Neural progenitor cell (in vitro differentiated cells): ENCODE results near the gene PRLR. TPM values are rescaled to one million over a fixed set of nuclear protein-coding genes. Genes with fewer than 3 reads are reported as not detected.

Source experiments
- DNase-seq: peaks from one replicate; pipeline ENCODE4 v3.0.0-alpha.2; 2016; ENCODE audit warnings: low spot score
- H2AFZ ChIP-seq: fragments of 200-600 bp; sonication (generic); replicated peaks from 2 replicates; pipeline ENCODE4 v1.6.1; 2016; ENCODE audit warnings: antibody characterized with exemption
- H3F3A ChIP-seq: fragments of 200-600 bp; sonication (generic); 2 replicates; pipeline ENCODE4 v1.6.1; 2016; ENCODE audit warnings: antibody characterized with exemption, low read depth
- H3K27ac ChIP-seq: fragments of 200-600 bp; sonication (generic); 2 replicates; pipeline ENCODE4 v1.5.1; 2016; ENCODE audit warnings: mild to moderate bottlenecking
- H3K27me3 ChIP-seq: fragments of 200-600 bp; sonication (generic); 2 replicates; pipeline ENCODE4 v1.6.1; 2016; ENCODE audit warnings: mild to moderate bottlenecking, moderate library complexity
- H3K36me3 ChIP-seq: fragments of 200-600 bp; sonication (generic); 2 replicates; pipeline ENCODE4 v1.5.1; 2016
- H3K4me1 ChIP-seq: fragments of 200-600 bp; sonication (generic); 2 replicates; pipeline ENCODE4 v1.6.1; 2016; ENCODE audit warnings: mixed run types
- H3K4me2 ChIP-seq: fragments of 200-600 bp; sonication (generic); 2 replicates; pipeline ENCODE4 v1.6.1; 2016
- H3K4me3 ChIP-seq: fragments of 200-600 bp; sonication (generic); 2 replicates; pipeline ENCODE4 v1.5.1; 2016
- H3K79me2 ChIP-seq: fragments of 200-600 bp; sonication (generic); 2 replicates; pipeline ENCODE4 v1.6.1; 2016; ENCODE audit warnings: low read depth
- H3K9ac ChIP-seq: fragments of 200-600 bp; sonication (generic); 2 replicates; pipeline ENCODE4 v1.6.1; 2016
- H3K9me3 ChIP-seq: fragments of 200-600 bp; sonication (generic); 2 replicates; pipeline ENCODE4 v1.5.1; 2016; ENCODE audit warnings: low read depth
- H4K20me1 ChIP-seq: fragments of 200-600 bp; sonication (generic); 2 replicates; pipeline ENCODE4 v1.6.1; 2016; ENCODE audit warnings: low read depth
- H3K27ac Mint-ChIP-seq: 3 replicates; pipeline ENCODE4 v1.8.0; 2021; ENCODE audit warnings: mixed read lengths
- H3K27me3 Mint-ChIP-seq: 2 replicates; pipeline ENCODE4 v1.8.0; 2022; ENCODE audit warnings: low read depth, mild to moderate bottlenecking, inconsistent platforms, moderate library complexity, mixed read lengths; ENCODE audit not compliant: insufficient read depth
- H3K36me3 Mint-ChIP-seq: 3 replicates; pipeline ENCODE4 v1.8.0; 2021; ENCODE audit warnings: mixed read lengths
- H3K4me1 Mint-ChIP-seq: 3 replicates; pipeline ENCODE4 v1.8.0; 2021; ENCODE audit warnings: mixed read lengths
- H3K4me3 Mint-ChIP-seq: 3 replicates; pipeline ENCODE4 v1.8.0; 2021; ENCODE audit warnings: mild to moderate bottlenecking, moderate library complexity, mixed read lengths
- H3K9me3 Mint-ChIP-seq: 3 replicates; pipeline ENCODE4 v1.8.0; 2020; ENCODE audit warnings: mixed read lengths
- CTCF ChIP-seq: fragments of 200-600 bp; sonication (generic); IDR thresholded peaks from 2 replicates; pipeline ENCODE4 v1.5.1; 2017; ENCODE audit warnings: antibody characterized with exemption, mild to moderate bottlenecking
- EZH2 ChIP-seq: fragments of 200-600 bp; sonication (generic); IDR thresholded peaks from 2 replicates; pipeline ENCODE4 v1.6.1; 2017; ENCODE audit warnings: antibody characterized with exemption, mild to moderate bottlenecking, moderate library complexity
- EZH2phosphoT487 ChIP-seq: fragments of 200-600 bp; sonication (generic); IDR thresholded peaks from 2 replicates; pipeline ENCODE4 v1.6.1; 2017; ENCODE audit warnings: antibody characterized with exemption
- total RNA-seq: library from RNA; depleted of rRNA; stranded (reverse); fragments of >200 nt; gene quantifications from 2 replicates; pipeline ENCODE4 v1.2.3, GENCODE V29; 2015; ENCODE audit warnings: low replicate concordance

The PRLR gene
- total RNA-seq, 1 donor from 2014 or later: 0.51 TPM

- Mint-ChIP-seq H3K4me3 (no peak overlapping the region), H3K36me3 (no peaks in the 10 kb centered on the region), H3K27ac (no peak overlapping the region), H3K27me3 (no peaks in the 10 kb centered on the region), H3K9me3 (no peaks in the 10 kb centered on the region), H3K4me1 (no peaks in the 10 kb centered on the region)
- Histone ChIP-seq H3K9me3 (no peaks in the 10 kb centered on the region), H3K4me3 (no peak overlapping the region), H3K4me1 (no peaks in the 10 kb centered on the region), H3K9ac (no peak overlapping the region), H3K27me3 (no peaks in the 10 kb centered on the region), H3K36me3 (no peaks in the 10 kb centered on the region), H3K27ac (no peak overlapping the region), H2AFZ (no peak overlapping the region), H3K4me2 (no peak overlapping the region), H3F3A (no peaks in the 10 kb centered on the region), H4K20me1 (no peaks in the 10 kb centered on the region), H3K79me2 (no peaks in the 10 kb centered on the region)
- DNase-seq: no peak
- no peak for TF ChIP-seq EZH2phosphoT487
- TF ChIP-seq CTCF: no peak
- TF ChIP-seq EZH2: no peak
Measured at GRCh38 chr5:35212122-35212982, 17.9 kb downstream of the PRLR start.

GRCh38 chr5:35209862-35210261, 20.4 kb downstream of the PRLR start:
- no peak overlapping the region for H3K27ac Mint-ChIP-seq
- H3K4me1 Mint-ChIP-seq: no peaks in the 10 kb centered on the region
- H3K27me3 ChIP-seq: no peaks in the 10 kb centered on the region
- no peaks in the 10 kb centered on the region for H3K79me2 ChIP-seq
- no peaks in the 10 kb centered on the region for H3K27me3 Mint-ChIP-seq
- no peak for DNase-seq
- TF ChIP-seq EZH2phosphoT487: no peak
- no peak for TF ChIP-seq EZH2
- no peak for TF ChIP-seq CTCF
- no peaks in the 10 kb centered on the region for H4K20me1 ChIP-seq
- H3K36me3 ChIP-seq: no peaks in the 10 kb centered on the region
- no peak overlapping the region for H3K4me3 ChIP-seq
- H3K9me3 ChIP-seq: no peaks in the 10 kb centered on the region
- H3K9ac ChIP-seq: no peak overlapping the region
- no peak overlapping the region for H3K4me2 ChIP-seq
- no peak overlapping the region for H3K4me3 Mint-ChIP-seq
- H2AFZ ChIP-seq: no peak overlapping the region
- H3K9me3 Mint-ChIP-seq: no peaks in the 10 kb centered on the region
- no peaks in the 10 kb centered on the region for H3F3A ChIP-seq
- H3K4me1 ChIP-seq: no peaks in the 10 kb centered on the region
- H3K36me3 Mint-ChIP-seq: no peaks in the 10 kb centered on the region
- no peak overlapping the region for H3K27ac ChIP-seq

GRCh38 chr5:35205606-35206005, 24.7 kb downstream of the PRLR start:
- Histone ChIP-seq H3K79me2 (no peaks in the 10 kb centered on the region), H4K20me1 (no peaks in the 10 kb centered on the region), H2AFZ (no peak overlapping the region), H3K27ac (no peak overlapping the region), H3K9ac (no peak overlapping the region), H3F3A (no peaks in the 10 kb centered on the region), H3K4me2 (no peak overlapping the region), H3K27me3 (no peaks in the 10 kb centered on the region), H3K4me1 (no peaks in the 10 kb centered on the region), H3K36me3 (no peaks in the 10 kb centered on the region), H3K4me3 (no peak overlapping the region), H3K9me3 (no peaks in the 10 kb centered on the region)
- no peak for DNase-seq
- H3K4me3 Mint-ChIP-seq: no peak overlapping the region
- TF ChIP-seq EZH2 (no peak), EZH2phosphoT487 (no peak), CTCF (no peak)
- no peaks in the 10 kb centered on the region for H3K36me3 Mint-ChIP-seq
- H3K27ac Mint-ChIP-seq: no peak overlapping the region
- H3K27me3 Mint-ChIP-seq: no peaks in the 10 kb centered on the region
- H3K9me3 Mint-ChIP-seq: no peaks in the 10 kb centered on the region
- H3K4me1 Mint-ChIP-seq: no peaks in the 10 kb centered on the region
